GM18870 (cell line): ENCODE measurements around the gene TBC1D16.
"Not testable (repeated sequence)": the region's sequence is repeated elsewhere in the genome, so short reads cannot be mapped to it uniquely, and the experiment has no call there.

ENCODE experiments used
- ATAC-seq: cut with Tn5 transposase; IDR thresholded peaks from one replicate; pipeline ENCODE4 v1.9.1; 2021; ENCODE audit warnings: moderate library complexity; ENCODE audit not compliant: unreplicated experiment

Gene TBC1D16

DNA sequence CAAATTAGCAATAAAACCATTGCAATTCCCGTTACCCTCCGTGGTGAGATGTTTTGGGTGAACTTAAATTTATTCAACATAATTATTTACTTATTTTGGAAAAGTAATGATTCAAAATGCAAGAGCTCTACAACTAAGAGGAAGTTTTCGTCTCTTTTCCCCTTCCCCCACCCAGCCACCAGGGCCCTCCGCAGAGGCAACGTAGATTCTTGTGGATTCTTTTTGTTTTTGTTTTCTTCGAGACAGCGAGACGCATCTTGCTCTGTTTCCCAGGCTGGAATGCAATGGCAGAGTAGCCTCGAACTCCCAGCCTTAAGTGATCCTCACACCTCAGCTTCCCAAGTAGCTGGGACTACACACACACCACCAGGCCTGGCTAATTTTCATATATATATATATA, 19.9 kb upstream of the TBC1D16 start:
- no peak for ATAC-seq

GRCh38 chr17:80053102-80053501, 17.4 kb upstream of the TBC1D16 start:
- ATAC-seq: no peak

GRCh38 chr17:80051681-80052080, 16.0 kb upstream of the TBC1D16 start:
- no peak for ATAC-seq

DNA sequence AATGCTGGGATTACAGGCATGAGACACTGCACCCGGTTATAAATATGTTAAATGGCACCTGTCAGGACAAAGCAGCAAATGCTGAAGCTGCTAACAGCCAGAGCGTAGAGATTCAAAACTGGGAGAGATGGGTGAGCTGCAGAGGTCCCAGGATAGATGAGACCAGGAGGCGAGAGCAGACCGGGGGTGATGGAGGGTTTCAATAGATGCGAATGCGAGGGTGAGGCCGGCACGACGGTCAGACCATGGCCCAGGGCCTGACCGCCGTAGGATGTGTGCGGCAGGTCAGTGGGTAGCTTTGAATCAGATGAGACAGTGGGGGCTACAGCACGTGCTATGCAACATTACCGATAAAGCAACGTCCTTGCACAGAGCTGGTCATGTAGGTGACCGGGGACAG, 15.0 kb upstream of the TBC1D16 start:
- ATAC-seq: no peak

GRCh38 chr17:80049986-80050385, 14.3 kb upstream of the TBC1D16 start:
- no peak for ATAC-seq

- no peak for ATAC-seq
Observed at GRCh38 chr17:80047176-80047575, 11.5 kb upstream of the TBC1D16 start.

- ATAC-seq: not testable (repeated sequence)
Observed at GRCh38 chr17:80046709-80047108, 11.0 kb upstream of the TBC1D16 start.

- no peak for ATAC-seq
Observed at GRCh38 chr17:80045703-80046102, 10.0 kb upstream of the TBC1D16 start.

- ATAC-seq: no peak
Observed at GRCh38 chr17:80043963-80044362, 8.3 kb upstream of the TBC1D16 start.

- no peak for ATAC-seq
Observed at GRCh38 chr17:80036715-80037477, 1.2 kb upstream of the TBC1D16 start.

DNA sequence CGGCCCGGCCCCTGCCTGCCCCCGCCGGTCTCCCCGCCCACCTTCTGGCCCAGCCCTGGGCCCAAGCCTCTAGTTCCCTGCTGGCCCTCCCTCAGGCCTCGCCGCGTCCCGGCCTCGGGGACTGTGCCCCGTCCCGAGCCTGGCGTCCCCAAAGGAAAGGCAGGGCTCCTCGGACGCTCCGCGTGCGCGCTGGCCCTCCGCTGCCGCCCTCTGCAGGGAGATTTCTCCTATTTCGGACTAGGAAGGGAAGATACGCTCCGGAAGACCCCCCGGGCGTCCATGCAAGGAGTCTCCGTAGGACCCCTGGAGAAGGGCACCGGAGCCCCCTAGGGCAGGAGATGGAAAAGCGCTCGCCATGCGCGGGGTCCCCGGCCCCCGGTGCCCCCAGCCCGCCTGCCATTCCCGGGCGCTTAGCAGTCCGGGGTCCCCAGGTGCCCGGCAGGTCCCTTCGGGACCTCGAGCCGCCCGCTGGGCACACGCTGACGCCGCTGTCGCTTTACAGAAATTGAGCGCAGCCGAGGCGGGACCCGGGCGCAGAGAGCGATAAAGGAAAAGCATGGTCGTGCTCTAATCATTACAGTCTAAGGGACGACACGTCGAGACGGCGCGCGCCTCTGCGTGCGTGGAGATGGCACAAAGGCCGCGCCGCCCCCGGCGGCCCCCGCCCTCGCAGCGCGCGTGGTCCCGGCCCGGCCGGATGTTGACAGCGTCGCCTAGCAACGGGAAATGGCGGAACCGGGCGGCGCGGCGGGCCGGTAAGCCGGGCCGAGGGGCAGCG, 454 bp upstream of the TBC1D16 start, which contains the start of gene CCDC40:
CCDC40 (plus strand) TSS at position 706 of the 778 bp plus-strand sequence; CDS start at position 727, 21 bp downstream.
- no peak for ATAC-seq

DNA sequence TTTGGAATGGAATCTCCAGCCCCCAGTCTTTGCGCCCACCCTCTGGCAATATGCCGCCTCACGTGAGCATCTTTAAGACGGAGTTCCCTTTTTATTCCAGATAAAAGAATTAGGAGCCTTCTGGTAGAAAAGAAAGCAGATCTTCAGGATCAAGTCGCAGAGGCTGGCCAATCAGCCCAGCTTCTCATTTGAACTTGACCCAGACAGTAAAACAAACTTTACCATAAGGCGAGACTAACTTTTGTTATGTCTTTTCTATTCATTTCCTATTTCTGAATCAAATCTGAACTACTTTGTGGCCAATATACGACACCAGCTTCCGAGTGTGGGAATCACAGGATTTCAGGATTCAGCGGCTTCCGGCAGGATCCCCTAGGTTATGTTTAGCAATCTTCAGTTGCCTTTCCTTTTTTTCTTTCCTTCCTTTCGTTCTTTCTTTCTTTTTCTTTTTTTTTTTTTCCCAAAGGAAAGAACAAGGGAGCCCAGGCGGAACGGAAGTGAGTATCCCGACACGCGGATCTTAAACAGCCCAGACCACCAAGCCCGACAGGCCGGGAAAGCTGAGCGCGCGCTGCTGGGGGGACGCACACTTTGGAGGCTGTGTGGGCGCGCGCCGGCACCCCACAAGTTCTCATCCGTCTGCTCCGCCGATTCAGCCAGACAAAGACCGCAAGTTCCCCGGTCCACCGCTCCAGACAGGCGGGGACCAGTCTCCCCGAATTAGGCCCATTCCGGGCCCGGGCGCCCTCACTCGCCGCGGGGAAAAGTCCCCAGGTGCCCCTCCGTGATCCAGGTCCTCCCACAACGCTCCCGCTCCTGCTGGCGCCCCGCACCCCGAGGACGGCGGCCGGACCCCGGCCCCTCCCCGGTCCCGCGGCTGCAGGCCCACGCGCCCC, 633 bp downstream of the TBC1D16 start:
- ATAC-seq: no peak

DNA sequence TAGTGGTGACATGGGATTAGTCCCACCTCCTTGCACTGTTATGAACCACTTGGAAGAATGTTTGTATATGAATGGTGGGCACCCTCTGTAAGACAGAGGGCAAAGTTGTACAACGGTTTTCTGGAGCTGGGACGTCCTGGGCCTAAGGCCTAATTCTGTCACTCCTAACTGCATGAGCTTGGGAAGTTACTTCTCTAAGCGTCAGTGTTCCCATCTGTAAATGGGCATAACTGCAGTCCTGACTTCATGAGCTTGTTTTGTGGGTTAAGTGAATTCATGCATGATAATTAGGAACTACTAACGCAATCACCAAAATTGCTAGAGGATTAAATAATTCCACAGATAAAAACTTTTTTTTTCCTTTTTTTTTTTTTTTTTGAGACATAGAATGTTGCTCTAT, 1.8 kb downstream of the TBC1D16 start:
- no peak for ATAC-seq

- ATAC-seq: no peak
Observed at GRCh38 chr17:80032614-80033171, 3.0 kb downstream of the TBC1D16 start.

DNA sequence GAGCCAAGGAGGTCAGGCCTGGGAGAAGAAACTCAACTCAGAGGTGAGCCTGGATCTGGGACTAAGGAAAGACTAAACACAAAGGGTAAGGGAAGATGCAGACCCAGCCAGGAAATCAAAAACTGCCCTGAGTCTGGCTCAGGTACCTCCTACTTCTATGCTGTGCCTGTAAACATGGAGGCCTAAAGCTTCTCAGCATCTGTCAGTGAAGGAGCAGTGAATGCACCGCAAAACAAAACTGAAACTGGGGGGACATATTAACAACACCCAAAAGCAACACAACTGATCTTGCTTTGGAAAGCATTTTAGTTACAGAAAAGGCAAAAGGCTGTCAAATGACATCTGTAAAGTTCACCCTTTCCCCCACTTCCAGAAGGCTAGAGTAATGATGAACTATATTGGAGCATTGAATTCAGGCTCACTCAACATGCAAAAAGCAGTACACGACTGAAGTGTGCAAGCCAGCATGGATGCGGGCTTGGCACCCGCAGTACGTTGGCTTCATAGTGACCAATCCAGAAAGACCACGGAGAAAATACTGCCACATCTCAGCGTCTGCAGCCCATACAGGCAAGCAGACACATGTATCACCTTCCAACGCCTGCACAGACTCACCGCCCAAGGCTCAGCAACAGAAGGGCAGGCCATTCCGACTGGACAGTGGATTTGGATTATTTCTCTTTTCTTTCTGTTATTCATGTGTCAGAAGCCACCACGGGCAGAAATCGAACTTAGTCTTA, 3.8 kb downstream of the TBC1D16 start:
- no peak for ATAC-seq

- ATAC-seq: no peak
Observed at GRCh38 chr17:80030730-80031410, 4.8 kb downstream of the TBC1D16 start.

DNA sequence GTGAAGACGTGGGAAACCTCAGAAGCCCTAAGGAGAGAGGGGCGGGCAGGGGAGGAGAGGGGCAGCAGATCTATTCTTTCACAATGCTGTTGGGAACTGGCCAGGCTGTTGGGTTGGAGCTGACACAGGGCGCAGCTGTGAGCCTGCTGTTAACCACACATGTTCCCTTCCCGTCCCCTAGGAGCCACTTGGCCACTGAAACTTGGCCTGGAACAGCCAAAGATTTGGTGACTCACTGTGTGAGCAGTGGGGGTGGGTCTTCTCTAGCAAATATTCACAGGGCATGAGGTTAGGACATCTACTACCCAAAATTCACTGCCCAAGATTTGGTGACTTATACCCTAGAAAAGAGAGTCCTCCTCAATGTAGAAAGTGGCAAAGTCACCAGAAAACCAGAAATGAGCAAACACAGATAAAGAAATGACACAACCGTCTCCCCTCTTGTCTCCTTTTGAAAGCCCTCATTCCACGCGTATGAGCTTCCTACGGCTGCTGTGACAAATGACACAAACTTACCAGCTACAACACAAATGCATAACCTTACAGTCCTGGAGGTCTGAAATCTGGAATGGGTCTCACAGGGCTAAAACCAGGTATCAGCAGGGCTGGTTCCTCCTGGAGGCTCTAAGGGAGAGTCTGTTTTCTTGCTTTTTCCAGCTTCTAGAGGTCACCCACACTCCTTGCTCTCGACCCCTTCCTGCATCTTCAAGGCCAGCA, 6.3 kb downstream of the TBC1D16 start:
- no peak for ATAC-seq

GRCh38 chr17:80028030-80028429, 7.6 kb downstream of the TBC1D16 start:
- no peak for ATAC-seq

DNA sequence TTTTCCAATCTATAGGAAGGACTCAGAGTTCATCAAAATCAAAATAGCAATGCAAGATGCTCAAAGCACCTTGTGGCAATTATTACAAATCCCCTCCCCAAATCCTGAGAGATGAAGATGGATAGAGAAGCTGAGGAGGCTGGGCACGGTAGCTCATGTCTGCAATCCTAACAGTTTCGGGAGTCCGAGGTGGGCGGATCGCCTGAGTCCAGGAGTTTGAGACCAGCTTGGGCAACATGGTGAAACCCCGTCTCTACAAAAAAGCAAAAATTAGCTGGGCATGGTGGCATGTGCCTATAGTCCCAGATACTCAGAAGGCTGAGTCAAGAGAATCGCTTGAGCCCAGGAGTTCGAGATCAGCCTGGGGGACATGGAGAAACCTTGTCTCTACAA, 8.6 kb downstream of the TBC1D16 start:
- no peak for ATAC-seq
